Astrocyte (in vitro differentiated cells and primary cell): Measurements from ENCODE around the gene ZNF69. TPM values are rescaled to one million over a fixed set of nuclear protein-coding genes. Genes with fewer than 3 reads are reported as not detected.

Experiments
- DNase-seq: peaks from one replicate; pipeline ENCODE4 v3.0.0-alpha.2; 2010; ENCODE audit warnings: low read depth
- FAIRE-seq: peaks from 2 replicates; lab custom pipeline; 2011; peaks lifted over from hg19 to GRCh38; lab: Jason Lieb, UNC
- H2AFZ ChIP-seq: 2 replicates; pipeline ENCODE4 v1.6.0; 2012; ENCODE audit warnings: low read depth, low read length, inconsistent platforms
- H3K27ac ChIP-seq: 2 replicates; pipeline ENCODE4 v1.5.1; 2011; ENCODE audit warnings: low read depth, low read length, inconsistent platforms
- H3K27me3 ChIP-seq: 2 replicates; pipeline ENCODE4 v1.6.0; 2011; ENCODE audit warnings: low read length, inconsistent platforms; ENCODE audit not compliant: insufficient read depth
- H3K36me3 ChIP-seq: 2 replicates; pipeline ENCODE4 v1.5.1; 2011; ENCODE audit warnings: low read length, inconsistent platforms; ENCODE audit not compliant: insufficient read depth
- H3K4me1 ChIP-seq: 2 replicates; pipeline ENCODE4 v1.5.1; 2011; ENCODE audit warnings: low read length, inconsistent platforms; ENCODE audit not compliant: insufficient read depth
- H3K4me2 ChIP-seq: 2 replicates; pipeline ENCODE4 v1.6.0; 2012; ENCODE audit warnings: low read length, inconsistent platforms
- H3K4me3 ChIP-seq: 2 replicates; pipeline ENCODE4 v1.5.1; 2011; ENCODE audit warnings: low read depth, mild to moderate bottlenecking, low read length, inconsistent platforms; ENCODE audit not compliant: insufficient read depth
- H3K79me2 ChIP-seq: 2 replicates; pipeline ENCODE4 v1.6.0; 2012; ENCODE audit warnings: mild to moderate bottlenecking, low read length, inconsistent platforms; ENCODE audit not compliant: insufficient read depth
- H3K9ac ChIP-seq: 2 replicates; pipeline ENCODE4 v1.6.0; 2012; ENCODE audit warnings: mild to moderate bottlenecking, low read length, inconsistent platforms
- H3K9me3 ChIP-seq: 2 replicates; pipeline ENCODE4 v1.5.1; 2012; ENCODE audit warnings: low read depth, mild to moderate bottlenecking, low read length, inconsistent platforms; ENCODE audit not compliant: insufficient read depth
- H4K20me1 ChIP-seq: 2 replicates; pipeline ENCODE4 v1.6.0; 2012; ENCODE audit warnings: low read length, inconsistent platforms; ENCODE audit not compliant: insufficient read depth
- H3K27ac Mint-ChIP-seq: one replicate; pipeline ENCODE4 v1.8.0; 2021; ENCODE audit warnings: mild to moderate bottlenecking, mixed read lengths; ENCODE audit not compliant: unreplicated experiment
- H3K27me3 Mint-ChIP-seq: one replicate; pipeline ENCODE4 v1.8.0; 2021; ENCODE audit warnings: low read depth, mixed read lengths; ENCODE audit not compliant: unreplicated experiment
- H3K36me3 Mint-ChIP-seq: one replicate; pipeline ENCODE4 v1.8.0; 2021; ENCODE audit warnings: low read depth, mixed read lengths; ENCODE audit not compliant: unreplicated experiment
- H3K4me1 Mint-ChIP-seq: one replicate; pipeline ENCODE4 v1.8.0; 2021; ENCODE audit warnings: low read depth, mixed read lengths; ENCODE audit not compliant: unreplicated experiment
- H3K4me3 Mint-ChIP-seq: one replicate; pipeline ENCODE4 v1.8.0; 2021; ENCODE audit warnings: mild to moderate bottlenecking, moderate library complexity, mixed read lengths; ENCODE audit not compliant: unreplicated experiment
- H3K9me3 Mint-ChIP-seq: one replicate; pipeline ENCODE4 v1.8.0; 2021; ENCODE audit warnings: mild to moderate bottlenecking, mixed read lengths; ENCODE audit not compliant: unreplicated experiment
- CTCF ChIP-seq: IDR thresholded peaks from 2 replicates; pipeline ENCODE4 v1.5.1; 2011; ENCODE audit warnings: low read depth, mild to moderate bottlenecking, inconsistent platforms, low read length, moderate library complexity; ENCODE audit not compliant: insufficient read depth
- EZH2 ChIP-seq: IDR thresholded peaks from 2 replicates; pipeline ENCODE4 v1.6.1; 2012; ENCODE audit warnings: mild to moderate bottlenecking, low read length, inconsistent platforms; ENCODE audit not compliant: insufficient read depth
- total RNA-seq: library from RNA; stranded (reverse); gene quantifications from 2 replicates; pipeline ENCODE4 v1.2.1, GENCODE V29; 2021

ZNF69 gene
- total RNA-seq, 1 donor from 2014 or later, result not detected

- Histone ChIP-seq H4K20me1 (no peaks in the 10 kb centered on the region), H3K4me2 (no peak overlapping the region), H3K27ac (no peak overlapping the region), H3K79me2 (peaks cover 49% of the 10 kb centered on the region), H3K9me3 (peaks cover 42% of the 10 kb centered on the region), H3K4me3 (no peak overlapping the region), H2AFZ (no peak overlapping the region), H3K4me1 (no peaks in the 10 kb centered on the region), H3K27me3 (no peaks in the 10 kb centered on the region), H3K36me3 (no peaks in the 10 kb centered on the region), H3K9ac (no peak overlapping the region)
- DNase-seq (no peak), FAIRE-seq (no peak)
- H3K9me3 Mint-ChIP-seq, result peaks cover 29% of the 10 kb centered on the region
- H3K27ac Mint-ChIP-seq, result no peak overlapping the region
- H3K27me3 Mint-ChIP-seq, result no peaks in the 10 kb centered on the region
- H3K36me3 Mint-ChIP-seq, result no peaks in the 10 kb centered on the region
- no peak overlapping the region for H3K4me3 Mint-ChIP-seq
- no peak for TF ChIP-seq EZH2
- TF ChIP-seq CTCF, result no peak
- H3K4me1 Mint-ChIP-seq, result no peaks in the 10 kb centered on the region
Observed at GRCh38 chr19:11942843-11943108, 55.2 kb downstream of the ZNF69 start.

GRCh38 chr19:11944656-11945055 is 57.1 kb downstream of the ZNF69 start:
- Histone ChIP-seq H4K20me1 (no peaks in the 10 kb centered on the region), H3K4me1 (no peaks in the 10 kb centered on the region), H3K79me2 (peaks cover 40% of the 10 kb centered on the region), H3K27ac (no peak overlapping the region), H3K4me2 (no peak overlapping the region), H3K36me3 (peaks cover 15% of the 10 kb centered on the region), H3K9me3 (peaks cover 57% of the 10 kb centered on the region), H3K9ac (no peak overlapping the region), H3K27me3 (no peaks in the 10 kb centered on the region), H3K4me3 (no peak overlapping the region), H2AFZ (no peak overlapping the region)
- Mint-ChIP-seq H3K4me1 (no peaks in the 10 kb centered on the region), H3K9me3 (peaks cover 42% of the 10 kb centered on the region), H3K36me3 (no peaks in the 10 kb centered on the region), H3K27ac (no peak overlapping the region), H3K4me3 (no peak overlapping the region), H3K27me3 (no peaks in the 10 kb centered on the region)
- DNase-seq (no peak), FAIRE-seq (no peak)
- TF ChIP-seq EZH2 (no peak), CTCF (no peak)

- H3K79me2 ChIP-seq, result peaks cover 22% of the 10 kb centered on the region
- Mint-ChIP-seq H3K36me3 (no peaks in the 10 kb centered on the region), H3K4me1 (no peaks in the 10 kb centered on the region), H3K27me3 (no peaks in the 10 kb centered on the region), H3K4me3 (no peak overlapping the region), H3K27ac (no peak overlapping the region), H3K9me3 (peaks cover 43% of the 10 kb centered on the region)
- H2AFZ ChIP-seq, result no peak overlapping the region
- peaks cover 76% of the 10 kb centered on the region for H3K9me3 ChIP-seq
- H4K20me1 ChIP-seq, result no peaks in the 10 kb centered on the region
- TF ChIP-seq CTCF (no peak), EZH2 (no peak)
- no peak for FAIRE-seq
- DNase-seq, result no peak
- H3K27me3 ChIP-seq, result no peaks in the 10 kb centered on the region
- no peak overlapping the region for H3K4me3 ChIP-seq
- no peaks in the 10 kb centered on the region for H3K4me1 ChIP-seq
- H3K4me2 ChIP-seq, result no peak overlapping the region
- no peak overlapping the region for H3K9ac ChIP-seq
- H3K36me3 ChIP-seq, result peaks cover 17% of the 10 kb centered on the region
- H3K27ac ChIP-seq, result no peak overlapping the region
Observed at GRCh38 chr19:11948646-11949045, 61.1 kb downstream of the ZNF69 start.
